Ramos (cell line): ENCODE data around the gene IZUMO1.
"Not testable (repeated sequence)": the region's sequence is repeated elsewhere in the genome, so short reads cannot be mapped to it uniquely, and the experiment has no call there.

Source experiments
- in situ Hi-C: fragments of 300-500 bp; cut with MboI; formaldehyde crosslinking; loops from one replicate; pipeline ENCODE4 v1.14.3; 2022; ENCODE audit warnings: low sequenced_read_pairs; ENCODE audit not compliant: unreplicated experiment

Gene IZUMO1

DNA sequence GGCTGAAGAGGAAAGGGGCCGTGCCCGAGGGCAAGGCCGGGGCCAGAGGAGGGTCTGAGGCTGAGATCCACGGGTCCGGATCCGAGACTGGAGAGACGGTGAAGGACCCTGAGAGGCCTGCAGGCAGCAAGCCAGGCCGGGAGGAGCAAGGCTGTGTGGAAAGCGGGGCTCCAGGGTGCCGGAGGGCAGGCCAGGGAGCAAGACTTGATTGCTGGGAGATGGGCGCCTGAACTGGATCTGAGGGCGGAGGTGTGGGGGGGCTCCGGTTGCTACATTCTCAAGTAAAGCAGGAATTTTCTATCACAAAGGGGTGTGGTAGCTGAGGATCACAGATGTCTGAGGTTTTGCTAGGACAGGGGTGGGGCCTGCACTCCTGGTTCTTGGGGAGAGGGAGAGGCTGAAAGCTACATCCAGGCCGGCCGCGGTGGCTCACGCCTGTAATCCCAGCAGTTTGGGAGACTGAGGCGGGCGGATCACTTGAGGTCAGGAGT is 31.0 kb downstream of the IZUMO1 start:
- in situ Hi-C loops = no loop called here

DNA sequence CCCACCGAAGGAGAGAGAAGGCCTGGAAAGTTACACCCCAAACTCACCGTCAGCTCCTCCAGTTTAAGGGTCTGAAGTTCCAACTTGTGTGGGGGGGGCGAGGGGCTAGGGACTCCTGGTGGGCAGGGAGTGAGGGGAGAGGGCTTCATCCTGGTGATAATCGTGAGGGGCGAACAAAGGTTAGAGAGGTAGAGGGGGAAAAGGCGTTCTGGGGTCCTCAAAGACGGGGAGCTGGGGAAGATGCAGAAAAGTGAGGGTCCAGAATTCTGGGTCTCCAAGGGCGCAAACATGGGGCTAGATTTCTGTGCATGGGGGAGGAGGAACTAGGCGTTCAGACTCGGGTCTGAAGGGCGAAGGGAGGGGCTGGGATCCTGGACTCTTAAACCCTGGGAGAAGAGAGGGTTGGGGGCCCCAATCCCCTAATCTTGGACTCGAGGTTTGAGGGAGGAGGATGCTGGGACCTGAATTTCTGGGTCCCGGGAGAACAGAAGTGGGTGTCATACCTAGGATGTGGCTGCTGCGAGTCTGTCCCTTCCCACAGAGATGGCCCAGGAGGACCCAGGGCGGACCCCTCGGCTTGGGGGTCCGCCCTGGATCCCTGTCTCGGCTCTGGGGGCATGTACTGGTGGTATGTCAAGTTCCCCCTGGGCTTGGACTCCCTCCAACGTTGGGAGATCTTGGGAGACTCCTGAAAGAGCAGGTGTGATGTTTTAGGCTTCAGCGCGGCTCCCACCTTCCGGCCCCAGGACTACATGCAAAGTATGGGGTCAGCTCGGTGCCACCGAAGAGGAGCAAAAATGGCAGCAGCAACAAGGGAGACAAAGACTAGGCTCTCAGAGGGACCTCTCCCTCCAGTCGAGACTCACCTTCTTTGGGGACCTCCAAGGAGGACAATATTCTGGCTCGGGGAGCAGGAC is 31.7 kb downstream of the IZUMO1 start:
- in situ Hi-C loops = no loop called here

DNA sequence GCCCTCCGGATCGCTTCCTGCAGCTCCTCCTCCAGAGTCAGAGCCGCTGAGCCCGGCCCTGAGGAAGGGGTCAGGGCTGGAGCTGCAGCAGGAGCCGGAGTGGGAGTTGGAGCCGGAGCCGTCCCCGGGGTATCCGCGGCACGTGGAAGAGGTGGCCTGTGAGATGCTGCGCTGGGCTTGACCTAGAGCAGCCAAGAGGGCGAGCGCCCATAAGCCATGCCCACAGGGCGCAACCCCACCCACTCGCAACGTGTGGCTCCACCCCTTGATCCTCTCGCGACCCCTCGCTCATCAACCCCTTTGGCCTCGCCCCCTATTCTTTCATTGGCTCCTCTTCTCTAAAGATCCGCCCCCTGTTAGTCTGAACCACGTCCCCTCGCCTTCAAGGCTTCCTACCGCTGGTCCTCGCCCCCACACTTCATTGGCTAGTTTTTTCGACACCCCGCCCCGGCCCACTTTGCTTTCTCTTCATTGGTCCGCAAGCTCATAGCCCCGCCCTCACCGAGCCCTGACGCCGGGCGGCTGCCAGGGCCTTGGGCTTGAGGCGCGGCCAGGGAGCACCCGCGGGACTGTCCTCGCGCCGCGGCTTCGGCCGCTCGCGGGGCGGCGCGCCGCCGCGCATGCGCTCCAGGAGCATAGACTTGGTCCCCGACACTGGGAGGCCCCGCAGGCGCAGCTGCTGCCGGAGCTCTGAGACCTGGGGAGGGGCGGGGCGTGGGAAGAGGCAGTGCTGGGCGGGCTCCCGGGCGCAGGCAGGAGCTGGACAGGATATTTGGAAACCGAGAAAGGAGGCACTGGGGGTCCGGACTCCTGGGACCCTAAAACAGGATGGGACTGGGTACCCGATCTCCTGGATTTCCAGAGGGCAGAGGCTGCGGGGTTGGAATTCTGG is 32.6 kb downstream of the IZUMO1 start:
- in situ Hi-C loops = no loop called here

DNA sequence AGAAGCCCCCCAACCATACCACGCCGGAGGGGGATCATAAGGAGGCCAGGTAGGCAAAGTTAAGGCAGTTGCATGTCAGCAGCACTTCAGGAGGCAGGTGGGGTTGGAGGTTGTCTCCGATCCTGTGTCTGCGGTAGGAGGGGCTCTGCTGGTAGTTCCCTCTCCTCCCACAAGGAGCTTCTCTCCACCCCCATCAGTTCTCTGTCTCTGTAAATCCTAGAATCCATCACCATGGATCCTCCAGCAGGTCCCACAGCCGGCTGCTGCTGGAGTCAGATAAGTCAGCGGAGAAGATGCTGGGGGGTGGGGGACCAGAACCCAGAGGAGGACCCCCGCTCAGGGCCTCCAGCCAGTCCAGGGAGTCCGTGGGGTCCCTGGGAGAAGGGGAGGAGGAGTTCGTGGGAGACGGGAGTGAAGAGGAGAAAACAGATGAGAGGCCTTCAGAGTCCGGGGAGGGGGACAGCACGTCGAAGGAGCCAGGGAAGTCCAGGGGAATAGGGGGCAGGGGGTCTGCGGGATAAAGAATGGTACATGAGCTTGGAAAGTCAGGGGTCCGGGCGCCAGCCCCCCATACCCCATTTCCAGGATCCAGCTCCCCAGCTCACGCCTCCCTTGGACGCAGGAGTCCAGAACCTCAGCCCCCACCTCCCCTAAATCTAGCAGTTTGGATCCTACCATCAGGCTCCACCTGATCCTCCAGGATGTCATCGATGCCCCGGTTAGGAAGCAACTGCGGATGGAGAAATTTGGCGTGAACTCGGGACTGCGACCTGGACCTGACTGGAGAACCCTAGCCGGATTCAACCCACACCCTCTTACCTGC is 33.5 kb downstream of the IZUMO1 start:
- in situ Hi-C loops = no loop called here

DNA sequence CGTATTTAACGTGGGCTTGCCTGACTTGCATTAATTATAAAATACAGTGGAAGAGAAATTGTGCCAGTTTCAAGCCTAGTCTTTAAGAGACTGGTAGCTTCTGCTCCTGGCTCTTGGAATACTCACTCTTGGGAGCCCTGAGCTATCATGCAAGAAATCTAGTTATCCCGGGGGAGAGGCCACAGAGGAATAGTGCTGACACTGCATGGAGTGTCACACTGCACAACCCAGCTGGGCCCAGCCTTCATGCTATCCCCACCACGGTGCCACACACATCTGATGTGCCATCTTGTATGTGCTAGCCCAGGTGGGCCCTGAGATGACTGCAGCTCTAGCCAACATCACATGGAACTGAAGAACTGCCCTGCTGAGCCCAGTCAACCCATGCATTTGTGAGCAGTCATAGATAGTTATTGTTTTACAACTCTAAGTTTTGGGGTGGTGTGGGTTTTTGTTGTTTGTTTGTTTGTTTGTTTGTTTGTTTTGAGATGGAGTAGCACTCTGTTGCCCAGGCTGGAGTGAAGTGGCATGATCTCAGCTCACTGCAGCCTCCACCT is 35.5 kb downstream of the IZUMO1 start:
- in situ Hi-C loops = no loop called here

DNA sequence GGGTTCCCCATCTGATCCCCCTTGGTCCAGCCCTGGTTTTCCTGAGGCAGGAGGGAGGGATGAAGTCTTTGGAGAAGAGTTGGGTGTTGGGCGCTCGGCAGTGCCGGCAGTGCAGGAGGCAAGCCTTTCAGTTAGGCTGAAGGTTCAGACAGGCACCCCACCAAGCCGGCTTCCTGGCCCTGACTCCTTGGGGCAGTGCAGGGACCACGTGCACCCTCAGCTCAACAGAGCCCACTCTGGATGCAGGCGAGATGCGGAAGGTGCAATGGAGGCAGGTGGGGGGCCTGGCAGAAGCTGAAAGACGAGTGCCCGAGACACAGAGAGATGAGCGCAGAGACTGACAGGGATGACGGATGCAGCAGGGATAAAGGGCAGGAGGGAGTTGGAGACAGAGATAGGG is 38.2 kb downstream of the IZUMO1 start:
- in situ Hi-C loops = no loop called here

DNA sequence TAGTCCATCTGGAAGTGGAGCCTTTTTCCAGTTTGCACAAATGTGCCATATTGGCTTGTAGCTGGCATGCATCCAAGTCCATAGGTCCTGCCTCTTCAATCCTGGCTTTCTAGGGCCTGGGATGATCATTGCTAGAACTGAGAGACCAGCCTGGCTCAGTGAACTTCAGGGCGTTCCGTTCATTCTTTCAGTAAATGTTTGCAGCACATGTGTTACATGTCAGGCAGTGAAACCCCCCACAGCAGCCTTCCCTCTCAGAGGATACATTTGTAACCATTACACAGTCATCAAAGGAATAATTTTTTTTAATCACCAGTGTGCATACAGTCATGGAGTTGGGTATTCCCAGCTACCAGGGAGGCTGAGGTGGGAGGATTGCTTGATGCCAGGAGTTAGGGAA is 41.3 kb downstream of the IZUMO1 start:
- in situ Hi-C loops = no loop called here

DNA sequence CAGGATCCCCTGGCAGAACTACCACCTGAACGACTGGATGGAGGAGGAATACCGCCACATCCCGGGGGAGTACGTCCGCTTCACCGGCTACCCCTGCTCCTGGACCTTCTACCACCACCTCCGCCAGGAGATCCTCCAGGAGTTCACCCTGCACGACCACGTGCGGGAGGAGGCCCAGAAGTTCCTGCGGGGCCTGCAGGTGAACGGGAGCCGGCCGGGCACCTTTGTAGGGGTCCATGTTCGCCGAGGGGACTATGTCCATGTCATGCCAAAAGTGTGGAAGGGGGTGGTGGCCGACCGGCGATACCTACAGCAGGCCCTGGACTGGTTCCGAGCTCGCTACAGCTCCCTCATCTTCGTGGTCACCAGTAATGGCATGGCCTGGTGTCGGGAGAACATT is 43.4 kb downstream of the IZUMO1 start:
- in situ Hi-C loops = no loop called here

DNA sequence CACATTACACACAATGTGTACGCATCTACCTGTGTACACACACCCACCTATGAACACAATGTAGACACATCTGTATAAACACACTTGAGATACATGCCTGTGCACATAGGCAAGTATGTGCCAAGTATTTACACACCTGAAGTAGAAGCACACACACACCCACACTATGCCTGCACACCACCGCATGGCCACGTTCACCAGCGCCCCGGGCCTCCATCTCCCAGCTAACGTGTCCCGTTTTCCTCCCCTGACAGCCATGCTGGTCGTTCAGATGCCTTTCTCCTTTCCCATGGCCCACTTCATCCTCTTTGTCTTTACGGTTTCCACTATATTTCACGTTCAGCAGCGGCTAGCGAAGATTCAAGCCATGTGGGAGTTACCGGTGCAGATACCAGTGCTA is 44.0 kb downstream of the IZUMO1 start:
- in situ Hi-C loops = no loop called here

DNA sequence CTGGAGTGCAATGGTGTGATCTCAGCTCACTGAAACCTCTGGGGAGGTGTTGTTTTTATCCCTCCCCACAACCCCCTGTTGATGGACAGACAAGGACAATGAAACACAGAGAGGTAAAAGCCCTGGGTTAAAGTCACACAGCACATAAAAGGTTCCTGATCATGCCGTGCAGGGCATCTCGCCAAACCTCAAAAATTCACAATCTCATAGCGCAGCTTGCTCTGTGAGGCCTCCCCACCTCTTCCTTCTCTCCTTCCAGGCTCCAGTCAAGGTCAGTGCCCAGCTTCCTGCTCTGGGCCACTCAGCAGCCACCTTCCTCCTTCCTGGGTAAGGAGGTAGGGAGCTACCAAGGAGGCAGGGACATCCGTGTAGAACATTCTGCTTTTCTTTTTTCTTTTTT is 48.7 kb downstream of the IZUMO1 start:
- in situ Hi-C loops = no loop called here

DNA sequence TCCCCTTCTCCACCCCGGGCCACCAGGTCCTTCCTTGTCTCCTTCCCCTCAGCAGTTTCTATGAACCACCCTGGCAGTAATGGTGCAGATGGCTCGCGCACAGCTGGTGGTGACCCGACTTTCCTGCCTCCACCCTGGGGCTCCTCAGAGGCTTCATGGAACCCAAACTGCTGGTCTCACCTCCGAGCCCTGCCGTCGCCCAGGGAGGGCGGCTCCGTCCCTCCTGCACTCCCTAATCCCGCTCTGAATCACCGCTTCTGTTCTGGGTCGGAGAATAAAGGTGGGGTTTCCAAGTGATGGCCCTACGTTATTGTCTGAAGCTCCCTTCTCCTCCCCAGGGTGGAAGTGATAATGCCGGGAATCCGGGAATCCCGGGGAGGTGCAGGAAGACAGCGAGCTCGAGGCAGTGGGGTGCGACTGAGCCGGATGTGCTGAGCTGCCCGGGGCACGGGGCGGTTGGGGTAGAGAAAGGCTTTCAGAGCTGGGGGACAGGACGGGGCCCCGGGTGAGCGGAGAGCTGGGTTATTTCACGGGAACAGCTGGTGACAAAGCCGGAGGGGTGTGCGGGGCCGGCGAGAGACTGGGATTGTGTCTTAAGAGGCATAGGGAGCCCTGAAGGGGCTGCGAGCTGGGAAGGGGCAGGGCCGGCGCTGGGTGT is 50.2 kb downstream of the IZUMO1 start:
- in situ Hi-C loops = no loop called here

DNA sequence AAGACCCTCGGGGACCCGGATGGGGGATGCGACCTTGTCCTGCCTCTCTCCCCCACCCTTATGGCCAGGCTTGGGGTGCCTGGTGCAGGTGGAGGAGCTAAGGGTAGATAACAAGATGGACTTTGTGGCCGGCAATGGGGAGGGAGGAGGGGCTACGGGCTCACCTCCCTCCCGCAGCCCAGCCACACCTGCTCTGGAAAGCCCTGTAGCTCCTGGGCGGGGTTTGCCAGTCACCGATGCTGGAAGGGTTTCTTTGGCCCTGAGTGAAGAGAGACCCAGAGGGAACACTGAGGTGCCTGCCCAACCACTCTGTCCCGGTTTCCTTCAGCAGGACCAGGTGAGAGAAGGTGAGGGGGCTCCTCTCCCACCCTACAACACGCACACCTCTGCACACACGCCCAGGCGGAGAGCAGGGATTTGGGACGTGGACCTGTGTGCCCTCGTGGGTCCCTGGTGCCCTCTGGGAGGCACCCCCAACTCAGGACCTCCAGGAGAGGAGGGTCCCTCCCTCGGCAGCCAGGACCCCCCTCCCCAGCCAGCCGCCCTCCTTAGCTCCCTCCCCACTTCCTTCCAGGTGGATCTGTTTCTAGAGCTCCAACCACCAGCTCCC is 50.9 kb downstream of the IZUMO1 start, which contains the start of gene FUT2:
Gene FUT2 (plus strand): TSS at position 229 of the 610 bp plus-strand sequence. CDS start 6,986 bp downstream, outside the sequence.
- in situ Hi-C loops = no loop called here

DNA sequence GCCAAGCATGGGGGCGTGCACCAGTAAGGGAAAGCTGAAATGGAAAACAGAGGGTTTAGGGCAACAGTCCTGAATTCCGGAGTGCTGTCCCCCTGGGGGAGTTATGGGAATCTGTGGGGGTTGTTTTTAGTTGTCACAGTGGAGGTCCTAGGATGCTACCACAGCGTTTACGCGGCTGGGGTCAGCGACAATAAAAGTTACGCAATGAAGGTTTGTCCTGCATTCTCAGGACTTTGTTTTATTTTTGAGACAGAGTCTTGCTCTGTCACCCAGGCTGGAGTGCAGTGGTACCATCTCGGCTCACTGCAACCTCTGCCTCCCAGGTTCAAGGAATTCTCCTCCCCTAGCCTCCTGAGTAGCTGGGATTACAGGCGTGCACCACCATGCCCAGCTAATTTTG is 53.1 kb downstream of the IZUMO1 start:
- in situ Hi-C loops = not testable (repeated sequence)
